ENCODE data around the gene SYNE1.
"Not testable (repeated sequence)": the region's sequence is repeated elsewhere in the genome, so short reads cannot be mapped to it uniquely, and the experiment has no call there.

Gene SYNE1, protein sequence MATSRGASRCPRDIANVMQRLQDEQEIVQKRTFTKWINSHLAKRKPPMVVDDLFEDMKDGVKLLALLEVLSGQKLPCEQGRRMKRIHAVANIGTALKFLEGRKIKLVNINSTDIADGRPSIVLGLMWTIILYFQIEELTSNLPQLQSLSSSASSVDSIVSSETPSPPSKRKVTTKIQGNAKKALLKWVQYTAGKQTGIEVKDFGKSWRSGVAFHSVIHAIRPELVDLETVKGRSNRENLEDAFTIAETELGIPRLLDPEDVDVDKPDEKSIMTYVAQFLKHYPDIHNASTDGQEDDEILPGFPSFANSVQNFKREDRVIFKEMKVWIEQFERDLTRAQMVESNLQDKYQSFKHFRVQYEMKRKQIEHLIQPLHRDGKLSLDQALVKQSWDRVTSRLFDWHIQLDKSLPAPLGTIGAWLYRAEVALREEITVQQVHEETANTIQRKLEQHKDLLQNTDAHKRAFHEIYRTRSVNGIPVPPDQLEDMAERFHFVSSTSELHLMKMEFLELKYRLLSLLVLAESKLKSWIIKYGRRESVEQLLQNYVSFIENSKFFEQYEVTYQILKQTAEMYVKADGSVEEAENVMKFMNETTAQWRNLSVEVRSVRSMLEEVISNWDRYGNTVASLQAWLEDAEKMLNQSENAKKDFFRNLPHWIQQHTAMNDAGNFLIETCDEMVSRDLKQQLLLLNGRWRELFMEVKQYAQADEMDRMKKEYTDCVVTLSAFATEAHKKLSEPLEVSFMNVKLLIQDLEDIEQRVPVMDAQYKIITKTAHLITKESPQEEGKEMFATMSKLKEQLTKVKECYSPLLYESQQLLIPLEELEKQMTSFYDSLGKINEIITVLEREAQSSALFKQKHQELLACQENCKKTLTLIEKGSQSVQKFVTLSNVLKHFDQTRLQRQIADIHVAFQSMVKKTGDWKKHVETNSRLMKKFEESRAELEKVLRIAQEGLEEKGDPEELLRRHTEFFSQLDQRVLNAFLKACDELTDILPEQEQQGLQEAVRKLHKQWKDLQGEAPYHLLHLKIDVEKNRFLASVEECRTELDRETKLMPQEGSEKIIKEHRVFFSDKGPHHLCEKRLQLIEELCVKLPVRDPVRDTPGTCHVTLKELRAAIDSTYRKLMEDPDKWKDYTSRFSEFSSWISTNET (N-terminal part only)

DNA sequence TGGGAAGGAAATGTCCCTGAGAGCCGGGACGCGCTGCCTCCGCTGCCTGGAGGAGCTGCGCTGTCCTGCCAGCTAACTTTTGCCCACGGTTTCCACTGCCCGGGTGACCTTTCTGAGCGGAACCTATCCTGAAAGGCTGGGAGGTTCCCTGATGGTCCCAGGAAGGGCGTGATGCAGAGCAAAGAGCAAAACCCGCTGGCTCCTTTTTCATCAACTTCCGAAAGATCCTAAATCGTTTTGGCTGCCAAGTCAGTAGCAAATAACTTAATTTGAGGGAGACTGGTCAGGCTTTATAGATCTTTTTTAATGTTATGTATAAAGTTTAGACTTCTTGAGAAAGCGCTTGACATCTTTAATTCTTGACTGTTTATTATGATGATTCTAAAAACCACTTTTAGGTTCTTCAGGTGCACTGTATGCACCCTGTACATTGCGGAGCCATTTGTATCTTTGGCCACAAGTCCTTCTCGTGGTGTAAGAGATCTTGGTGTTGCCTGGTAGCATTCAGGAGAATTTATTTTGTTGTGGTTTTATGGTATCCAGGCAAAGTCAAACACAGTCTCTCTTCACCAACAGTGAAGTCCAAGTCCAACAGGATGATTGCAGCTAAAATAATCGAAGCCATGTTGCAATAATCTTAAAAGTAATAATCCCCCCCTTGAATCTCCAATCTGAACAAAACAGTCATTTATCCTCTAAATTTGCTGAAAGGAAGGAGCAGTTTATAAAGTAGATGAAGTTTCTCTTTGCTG lies at the start of gene SYNE1:
SYNE1 (minus strand) TSS at position 67 of the 752 bp plus-strand sequence. CDS start 9,031 bp downstream, outside the sequence.
- H3K4me3 ChIP-seq (ENCODE audit: low read depth, low read length) = no peak within 1 kb of the TSS
- DNase-seq (ENCODE audit: low read depth) = no peak
- TF ChIP-seq, protein P1, sequence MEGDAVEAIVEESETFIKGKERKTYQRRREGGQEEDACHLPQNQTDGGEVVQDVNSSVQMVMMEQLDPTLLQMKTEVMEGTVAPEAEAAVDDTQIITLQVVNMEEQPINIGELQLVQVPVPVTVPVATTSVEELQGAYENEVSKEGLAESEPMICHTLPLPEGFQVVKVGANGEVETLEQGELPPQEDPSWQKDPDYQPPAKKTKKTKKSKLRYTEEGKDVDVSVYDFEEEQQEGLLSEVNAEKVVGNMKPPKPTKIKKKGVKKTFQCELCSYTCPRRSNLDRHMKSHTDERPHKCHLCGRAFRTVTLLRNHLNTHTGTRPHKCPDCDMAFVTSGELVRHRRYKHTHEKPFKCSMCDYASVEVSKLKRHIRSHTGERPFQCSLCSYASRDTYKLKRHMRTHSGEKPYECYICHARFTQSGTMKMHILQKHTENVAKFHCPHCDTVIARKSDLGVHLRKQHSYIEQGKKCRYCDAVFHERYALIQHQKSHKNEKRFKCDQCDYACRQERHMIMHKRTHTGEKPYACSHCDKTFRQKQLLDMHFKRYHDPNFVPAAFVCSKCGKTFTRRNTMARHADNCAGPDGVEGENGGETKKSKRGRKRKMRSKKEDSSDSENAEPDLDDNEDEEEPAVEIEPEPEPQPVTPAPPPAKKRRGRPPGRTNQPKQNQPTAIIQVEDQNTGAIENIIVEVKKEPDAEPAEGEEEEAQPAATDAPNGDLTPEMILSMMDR (IDR thresholded peaks at IDR 0.05; ENCODE audit: control insufficient read depth, extremely low read depth, insufficient read depth) = no peak

DNA sequence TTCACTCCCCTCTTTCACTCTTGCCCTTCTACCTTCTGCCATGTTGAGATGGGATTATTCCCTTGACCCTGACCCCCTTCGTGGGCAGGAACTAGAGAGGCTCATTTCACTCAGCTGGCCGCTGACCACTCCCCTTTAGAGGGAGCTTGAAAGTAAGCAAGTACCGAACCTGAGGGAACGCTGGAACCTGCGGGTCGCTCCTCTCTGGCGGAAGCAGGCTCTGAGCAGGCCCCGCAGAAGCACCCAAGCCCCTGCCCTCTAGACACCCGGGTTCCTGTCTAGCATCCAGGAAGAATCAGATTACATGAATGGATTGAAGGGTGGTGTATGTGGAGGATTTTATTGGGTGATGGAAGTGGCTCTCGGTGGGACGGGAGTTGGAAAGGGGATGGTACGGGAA lies 48.7 kb upstream of the SYNE1 start:
- DNase-seq (ENCODE audit: low read depth) = no peak
- H3K4me3 ChIP-seq (ENCODE audit: low read depth, low read length) = no peak overlapping the region
- TF ChIP-seq, protein P1 (IDR thresholded peaks at IDR 0.05; ENCODE audit: control insufficient read depth, extremely low read depth, insufficient read depth) = no peak

DNA sequence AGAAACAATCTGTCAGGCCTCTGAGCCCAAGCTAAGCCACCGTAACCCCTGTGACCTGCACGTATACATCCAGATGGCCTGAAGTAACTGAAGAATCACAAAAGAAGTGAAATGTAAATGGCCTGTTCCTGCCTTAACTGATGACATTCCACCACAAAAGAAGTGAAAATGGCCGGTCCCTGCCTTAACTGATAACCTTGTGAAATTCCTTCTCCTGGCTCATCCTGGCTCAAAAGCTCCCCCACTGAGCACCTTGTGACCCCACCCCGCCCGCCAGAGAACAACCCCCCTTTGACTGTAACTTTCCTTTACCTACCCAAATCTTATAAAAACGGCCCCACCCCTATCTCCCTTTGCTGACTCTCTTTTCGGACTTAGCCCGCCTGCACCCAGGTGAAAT lies 45.8 kb upstream of the SYNE1 start:
- H3K4me3 ChIP-seq (ENCODE audit: low read depth, low read length); DNase-seq (ENCODE audit: low read depth): not testable (repeated sequence)

DNA sequence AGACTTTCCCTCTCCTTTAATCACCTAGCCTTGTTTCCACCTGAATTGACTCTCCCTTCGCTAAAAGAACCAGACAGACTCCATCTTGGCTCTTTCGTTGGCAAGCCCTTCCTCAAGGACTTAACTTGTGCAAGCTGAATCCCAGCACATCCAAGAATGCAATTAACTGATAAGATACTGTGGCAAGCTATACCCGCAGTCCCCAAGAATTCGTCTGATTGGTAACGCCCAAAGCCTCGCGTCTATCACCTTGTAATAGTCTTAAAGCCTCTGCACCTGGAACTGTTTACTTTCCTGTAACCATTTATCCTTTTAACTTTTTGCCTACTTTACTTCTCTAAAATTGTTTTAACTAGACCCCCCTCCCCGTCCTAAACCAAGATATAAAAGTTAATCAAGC lies 45.0 kb upstream of the SYNE1 start:
- DNase-seq (ENCODE audit: low read depth) = no peak
- no peak overlapping the region for H3K4me3 ChIP-seq (ENCODE audit: low read depth, low read length)
- TF ChIP-seq, protein P1 (IDR thresholded peaks at IDR 0.05; ENCODE audit: control insufficient read depth, extremely low read depth, insufficient read depth) = no peak

DNA sequence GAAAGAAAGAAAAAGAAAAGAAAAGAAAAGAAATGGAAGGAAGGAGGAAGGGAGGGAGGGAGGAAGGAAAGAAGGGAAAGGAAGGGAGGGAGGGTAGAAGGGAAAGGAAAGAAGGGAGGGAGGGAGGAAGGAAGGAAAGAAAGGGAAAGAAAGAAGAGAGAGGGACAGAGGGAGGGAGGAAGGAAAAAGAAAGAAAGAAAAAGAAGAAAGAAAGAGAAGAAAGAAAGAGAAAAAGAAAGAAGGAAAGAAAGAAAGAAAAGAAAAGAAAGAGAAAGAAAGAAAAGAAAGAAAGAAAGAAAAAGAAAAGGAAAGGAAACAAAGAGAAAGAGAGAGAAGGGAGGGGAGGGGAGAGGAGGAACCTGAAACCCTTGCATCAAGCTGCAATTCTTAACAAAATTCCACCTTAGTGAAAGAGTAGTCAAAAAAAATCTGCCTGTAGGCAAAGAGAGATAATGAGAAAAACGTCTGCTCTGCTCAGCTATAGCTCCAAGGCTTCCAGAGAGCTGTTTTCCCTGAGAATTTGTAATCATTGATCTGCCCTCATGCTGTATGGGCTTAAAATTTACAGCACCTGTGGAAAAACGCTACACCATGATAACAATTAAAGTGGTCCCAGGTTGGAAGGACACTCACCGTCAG lies 43.8 kb upstream of the SYNE1 start:
- TF ChIP-seq, protein P1 (IDR thresholded peaks at IDR 0.05; ENCODE audit: control insufficient read depth, extremely low read depth, insufficient read depth) = no peak
- no peak overlapping the region for H3K4me3 ChIP-seq (ENCODE audit: low read depth, low read length)
- DNase-seq (ENCODE audit: low read depth) = no peak

DNA sequence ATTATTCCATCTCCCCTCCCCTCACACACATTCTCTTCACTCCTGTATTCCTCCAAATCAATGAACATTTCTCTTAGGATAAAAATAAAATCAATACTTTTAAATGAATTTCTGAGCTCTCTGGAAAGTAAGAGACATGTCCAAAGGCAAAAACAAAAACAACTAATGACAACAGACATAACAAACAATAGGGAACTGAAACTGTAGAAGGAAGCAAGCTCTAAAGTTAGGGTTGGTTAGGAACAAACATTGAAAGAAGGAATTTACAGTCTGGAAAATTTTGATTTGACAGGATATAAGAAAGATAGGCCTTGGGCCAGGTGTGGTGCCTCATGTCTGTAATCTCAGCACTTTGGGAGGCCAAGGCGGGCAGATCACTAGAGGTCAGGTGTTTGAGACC lies 43.0 kb upstream of the SYNE1 start:
- DNase-seq (ENCODE audit: low read depth) = no peak
- TF ChIP-seq, protein P1 (IDR thresholded peaks at IDR 0.05; ENCODE audit: control insufficient read depth, extremely low read depth, insufficient read depth) = no peak
- no peak overlapping the region for H3K4me3 ChIP-seq (ENCODE audit: low read depth, low read length)
